ENCODE measurements around the gene INSYN2B.
"Not testable (repeated sequence)": the region's sequence is repeated elsewhere in the genome, so short reads cannot be mapped to it uniquely, and the experiment has no call there.

Gene INSYN2B

GRCh38 chr5:169971780-169972179 lies 8.5 kb downstream of the INSYN2B start:
- no peak for DNase-seq (ENCODE audit: low spot score)

GRCh38 chr5:169970911-169971765 lies 9.2 kb downstream of the INSYN2B start:
- no peak for DNase-seq (ENCODE audit: low spot score)

GRCh38 chr5:169970339-169970738 lies 10.0 kb downstream of the INSYN2B start:
- DNase-seq (ENCODE audit: low spot score) = no peak

GRCh38 chr5:169964246-169964645 lies 16.0 kb downstream of the INSYN2B start:
- DNase-seq (ENCODE audit: low spot score) = no peak

- no peak for DNase-seq (ENCODE audit: low spot score)
Measured at GRCh38 chr5:169960659-169961058, 19.6 kb downstream of the INSYN2B start.

GRCh38 chr5:169958278-169958677 lies 22.0 kb downstream of the INSYN2B start:
- no peak for DNase-seq (ENCODE audit: low spot score)

GRCh38 chr5:169956756-169957155 lies 23.5 kb downstream of the INSYN2B start:
- peak; percentile 29 for DNase-seq (ENCODE audit: low spot score)

- no peak for DNase-seq (ENCODE audit: low spot score)
Measured at GRCh38 chr5:169956126-169956525, 24.2 kb downstream of the INSYN2B start.

GRCh38 chr5:169954786-169955185 lies 25.5 kb downstream of the INSYN2B start:
- no peak for DNase-seq (ENCODE audit: low spot score)

- not testable (repeated sequence) for DNase-seq (ENCODE audit: low spot score)
Measured at GRCh38 chr5:169953196-169953595, 27.1 kb downstream of the INSYN2B start.

- DNase-seq (ENCODE audit: low spot score) = no peak
Measured at GRCh38 chr5:169950333-169950732, 30.0 kb downstream of the INSYN2B start.

GRCh38 chr5:169946743-169947295 lies 33.5 kb downstream of the INSYN2B start:
- DNase-seq (ENCODE audit: low spot score) = no peak

GRCh38 chr5:169945831-169946261 lies 34.4 kb downstream of the INSYN2B start:
- peak; percentile 80 for DNase-seq (ENCODE audit: low spot score)

GRCh38 chr5:169944922-169945680 lies 35.2 kb downstream of the INSYN2B start:
- no peak for DNase-seq (ENCODE audit: low spot score)

GRCh38 chr5:169944115-169944514 lies 36.2 kb downstream of the INSYN2B start:
- DNase-seq (ENCODE audit: low spot score) = no peak

GRCh38 chr5:169943026-169943425 lies 37.3 kb downstream of the INSYN2B start:
- no peak for DNase-seq (ENCODE audit: low spot score)

GRCh38 chr5:169942181-169942580 lies 38.1 kb downstream of the INSYN2B start:
- DNase-seq (ENCODE audit: low spot score) = no peak

- no peak for DNase-seq (ENCODE audit: low spot score)
Measured at GRCh38 chr5:169941542-169941941, 38.8 kb downstream of the INSYN2B start.

GRCh38 chr5:169939731-169940130 lies 40.6 kb downstream of the INSYN2B start:
- DNase-seq (ENCODE audit: low spot score) = no peak

- no peak for DNase-seq (ENCODE audit: low spot score)
Measured at GRCh38 chr5:169938439-169938838, 41.9 kb downstream of the INSYN2B start.

GRCh38 chr5:169935762-169936161 lies 44.5 kb downstream of the INSYN2B start:
- no peak for DNase-seq (ENCODE audit: low spot score)

- DNase-seq (ENCODE audit: low spot score) = no peak
Measured at GRCh38 chr5:169934990-169935389, 45.3 kb downstream of the INSYN2B start.

- DNase-seq (ENCODE audit: low spot score) = no peak
Measured at GRCh38 chr5:169933616-169934015, 46.7 kb downstream of the INSYN2B start.

Data from globus pallidus (tissue), 1 donor.